Transverse colon (tissue), 4 donors: ENCODE measurements around the gene MEIS2. TPM values are rescaled to one million over a fixed set of nuclear protein-coding genes. Genes with fewer than 3 reads are reported as not detected.

Source experiments
- DNase-seq: peaks from one replicate; pipeline ENCODE4 v3.0.0-alpha.2; 2019
- H3K27ac ChIP-seq, 4 donors: fragments of 200-600 bp; sonication (generic); 2 replicates each; pipeline ENCODE4 v1.5.1; 2016 to 2018; ENCODE audit warnings: inconsistent platforms in 4 of 4
- H3K27me3 ChIP-seq: fragments of 200-600 bp; sonication (generic); 2 replicates; pipeline ENCODE4 v1.5.1; 2017; ENCODE audit warnings: inconsistent platforms
- H3K36me3 ChIP-seq, 4 donors: fragments of 200-600 bp; sonication (generic); 2 replicates each; pipeline ENCODE4 v1.5.1; 2017 to 2019; ENCODE audit warnings: inconsistent platforms in 4 of 4
- H3K4me1 ChIP-seq, 4 donors: fragments of 200-600 bp; sonication (generic); 2 replicates each; pipeline ENCODE4 v1.5.1; 2017 to 2020; ENCODE audit warnings: inconsistent platforms in 4 of 4
- H3K4me3 ChIP-seq, 4 donors: fragments of 200-600 bp; sonication (generic); 1 replicate in 1 of 4; 2 replicates in 3 of 4; pipeline versions ENCODE4 v1.5.1 to v1.6.1; 2017 to 2019; ENCODE audit warnings: inconsistent platforms in 4 of 4
- H3K9me3 ChIP-seq, 2 donors: fragments of 200-600 bp; sonication (generic); 2 replicates each; pipeline ENCODE4 v1.5.1; 2017 to 2019; ENCODE audit warnings: inconsistent platforms in 2 of 2
- EP300 ChIP-seq: sonication (generic); formaldehyde crosslinking; IDR thresholded peaks from one replicate; pipeline ENCODE4 v1.6.1; 2017; ENCODE audit warnings: antibody characterized with exemption, low read depth
- POLR2A ChIP-seq: fragments of 450-650 bp; IDR thresholded peaks from one replicate; pipeline ENCODE4 v1.6.1; 2016; ENCODE audit warnings: antibody characterized with exemption, mild to moderate bottlenecking, moderate library complexity
- POLR2AphosphoS5 ChIP-seq, 3 donors: sonication (generic); formaldehyde crosslinking; IDR thresholded peaks; one replicate each; pipeline ENCODE4 v1.6.1; 2016; ENCODE audit warnings: antibody characterized with exemption in 3 of 3
- WGBS, 2 donors: methylation state at CpG; one replicate each; pipeline ENCODE4 v1.1.5; 2018; ENCODE audit warnings: low coverage in 1 of 2; 5-methylcytosine and 5-hydroxymethylcytosine counted together
- in situ Hi-C, 4 donors: fragments of 200-750 bp; cut with MboI; loops; one replicate each; pipeline versions ENCODE4 v1.15.0 to v1.15.1; 2017; ENCODE audit warnings: low sequenced_read_pairs in 3 of 4, low pct_ligation_motif_present in 1 of 4, low pct_unique_long_range_greater_than_20kb in 1 of 4
- intact Hi-C: fragments of 100-400 bp; cut with DNase I; formaldehyde crosslinking; loops from one replicate; pipeline ENCODE4 v1.15.1; 2023; ENCODE audit warnings: low total_unique reads
- total RNA-seq, 4 donors: library from RNA; depleted of rRNA; stranded (reverse); fragments of >200 nt; gene quantifications; one replicate each; pipeline ENCODE4 v1.1.0, GENCODE V29; 2016
- TF ChIP-seq, protein P1 (sequence below), 5 experiments: fragments of 200-600 bp in 3 of 5; fragments of 450-650 bp in 2 of 5; sonication (generic) in 3 of 5; IDR thresholded peaks; 1 replicate in 2 of 5; 2 replicates in 3 of 5; pipeline ENCODE4 v1.5.1; 2016 to 2017; ENCODE audit warnings: antibody characterized with exemption in 5 of 5, inconsistent platforms in 3 of 5, mild to moderate bottlenecking in 2 of 5, moderate library complexity in 1 of 5

The MEIS2 gene
- total RNA-seq, 4 donors from 2014 or later: 16.5 to 43.4 (median 32.7) TPM

DNA sequence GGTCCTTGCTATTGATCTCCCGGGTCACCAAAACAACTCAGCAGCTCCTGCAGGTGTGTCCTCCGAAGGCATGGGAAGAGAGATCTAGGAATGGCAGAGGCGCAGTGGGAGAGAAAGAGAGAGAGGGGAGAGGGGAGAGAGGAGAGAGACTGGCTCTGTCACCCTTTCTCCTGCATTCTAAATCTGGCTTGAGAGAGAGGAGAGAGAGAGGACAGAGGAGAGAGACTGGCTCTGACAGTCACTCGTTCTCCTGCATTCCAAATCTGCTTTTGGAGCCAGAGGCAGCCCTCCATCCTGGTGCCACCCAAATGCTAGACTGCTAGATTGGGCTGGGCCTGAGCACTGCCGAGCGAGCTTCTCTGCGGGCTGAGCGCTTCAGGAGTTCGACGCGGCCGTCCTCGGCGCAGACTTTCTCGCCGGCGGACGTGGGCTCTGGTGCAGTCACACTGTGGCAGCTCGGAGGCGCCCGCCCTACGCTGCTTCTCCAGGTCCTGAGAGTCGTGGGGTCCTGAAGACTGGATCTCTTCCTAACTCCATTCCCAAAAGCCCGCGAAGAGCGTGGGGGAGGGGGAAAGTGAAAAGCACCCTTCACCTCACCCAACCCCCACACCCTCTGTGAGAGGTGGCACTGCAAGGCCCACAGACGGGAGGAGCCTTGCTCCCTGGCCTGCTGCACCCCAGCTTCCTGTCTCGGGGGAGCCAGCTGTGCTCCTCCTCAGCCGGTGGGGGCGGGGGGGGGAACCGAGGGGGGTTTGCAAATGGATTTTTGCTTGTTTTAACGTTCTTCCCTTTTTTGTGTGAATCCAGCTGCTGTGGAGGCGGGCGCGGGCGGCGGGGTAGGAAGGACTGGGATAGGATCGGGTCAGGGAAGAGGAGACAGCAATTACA lies 222.3 kb downstream of the MEIS2 start:
- 28 to 43% methylated on average over 8 to 38 of the region's 38 CpGs for WGBS, 2 donors
- in situ Hi-C loops: loop anchor here in 3 of 4 donors (25.0 kb wide), 2 partner anchors 234 to 1009 kb away; partner anchors contain the start of gene MEIS2 (in 1 of the 3)
- H3K27me3 ChIP-seq: peaks cover 87% of the 10 kb centered on the region
- no peak overlapping the region for H3K27ac ChIP-seq
- peaks cover 0 to 14% (median 0%) of the 10 kb centered on the region in 4 donors for H3K4me1 ChIP-seq
- intact Hi-C loops: no loop called here
- TF ChIP-seq EP300 (no peak), POLR2AphosphoS5 (IDR thresholded peaks at IDR 0.05) (no peak), POLR2A (no peak)
- TF ChIP-seq, protein P1, sequence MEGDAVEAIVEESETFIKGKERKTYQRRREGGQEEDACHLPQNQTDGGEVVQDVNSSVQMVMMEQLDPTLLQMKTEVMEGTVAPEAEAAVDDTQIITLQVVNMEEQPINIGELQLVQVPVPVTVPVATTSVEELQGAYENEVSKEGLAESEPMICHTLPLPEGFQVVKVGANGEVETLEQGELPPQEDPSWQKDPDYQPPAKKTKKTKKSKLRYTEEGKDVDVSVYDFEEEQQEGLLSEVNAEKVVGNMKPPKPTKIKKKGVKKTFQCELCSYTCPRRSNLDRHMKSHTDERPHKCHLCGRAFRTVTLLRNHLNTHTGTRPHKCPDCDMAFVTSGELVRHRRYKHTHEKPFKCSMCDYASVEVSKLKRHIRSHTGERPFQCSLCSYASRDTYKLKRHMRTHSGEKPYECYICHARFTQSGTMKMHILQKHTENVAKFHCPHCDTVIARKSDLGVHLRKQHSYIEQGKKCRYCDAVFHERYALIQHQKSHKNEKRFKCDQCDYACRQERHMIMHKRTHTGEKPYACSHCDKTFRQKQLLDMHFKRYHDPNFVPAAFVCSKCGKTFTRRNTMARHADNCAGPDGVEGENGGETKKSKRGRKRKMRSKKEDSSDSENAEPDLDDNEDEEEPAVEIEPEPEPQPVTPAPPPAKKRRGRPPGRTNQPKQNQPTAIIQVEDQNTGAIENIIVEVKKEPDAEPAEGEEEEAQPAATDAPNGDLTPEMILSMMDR (IDR thresholded peaks at IDR 0.05): no peak
- DNase-seq: no peak
- no peak overlapping the region for H3K4me3 ChIP-seq
- H3K36me3 ChIP-seq: no peaks in the 10 kb centered on the region
- H3K9me3 ChIP-seq: no peaks in the 10 kb centered on the region

DNA sequence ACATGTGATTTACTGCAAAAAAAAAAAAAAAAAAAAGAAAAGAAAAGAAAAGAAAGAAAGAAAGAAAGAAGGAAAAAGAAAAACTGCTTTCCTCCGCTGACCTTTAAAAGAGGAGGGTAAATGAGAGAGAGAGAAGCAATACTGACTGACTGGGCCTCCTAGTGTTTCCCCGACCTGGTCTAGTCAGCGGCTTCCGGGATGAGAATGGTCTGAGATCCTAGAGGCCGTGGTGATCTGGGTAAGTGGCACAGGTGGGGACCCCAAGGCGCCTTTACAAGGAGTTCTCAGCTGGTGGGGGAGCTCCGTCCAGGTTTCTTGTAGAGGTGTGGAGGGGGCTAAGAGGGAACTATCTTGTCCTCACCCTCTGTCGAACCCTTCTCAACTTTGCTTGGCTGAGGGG lies 223.1 kb downstream of the MEIS2 start:
- intact Hi-C loops (no loop called here), in situ Hi-C loops (loop anchor here in 3 of 4 donors (25.0 kb wide), 2 partner anchors 235 to 1010 kb away; partner anchors contain the start of gene MEIS2 (in 1 of the 3))
- Histone ChIP-seq H3K27me3 (peaks cover 82% of the 10 kb centered on the region), H3K27ac (no peak overlapping the region), H3K36me3 (no peaks in the 10 kb centered on the region), H3K4me1 (peaks cover 0 to 9% (median 0%) of the 10 kb centered on the region in 4 donors), H3K9me3 (no peaks in the 10 kb centered on the region), H3K4me3 (no peak overlapping the region)
- DNase-seq: no peak
- WGBS, 2 donors: 63 to 64% methylated on average over 5 to 8 of the region's 8 CpGs
- TF ChIP-seq, protein P1 (IDR thresholded peaks at IDR 0.05): no peak
- TF ChIP-seq POLR2AphosphoS5 (IDR thresholded peaks at IDR 0.05) (no peak), EP300 (no peak), POLR2A (no peak)

DNA sequence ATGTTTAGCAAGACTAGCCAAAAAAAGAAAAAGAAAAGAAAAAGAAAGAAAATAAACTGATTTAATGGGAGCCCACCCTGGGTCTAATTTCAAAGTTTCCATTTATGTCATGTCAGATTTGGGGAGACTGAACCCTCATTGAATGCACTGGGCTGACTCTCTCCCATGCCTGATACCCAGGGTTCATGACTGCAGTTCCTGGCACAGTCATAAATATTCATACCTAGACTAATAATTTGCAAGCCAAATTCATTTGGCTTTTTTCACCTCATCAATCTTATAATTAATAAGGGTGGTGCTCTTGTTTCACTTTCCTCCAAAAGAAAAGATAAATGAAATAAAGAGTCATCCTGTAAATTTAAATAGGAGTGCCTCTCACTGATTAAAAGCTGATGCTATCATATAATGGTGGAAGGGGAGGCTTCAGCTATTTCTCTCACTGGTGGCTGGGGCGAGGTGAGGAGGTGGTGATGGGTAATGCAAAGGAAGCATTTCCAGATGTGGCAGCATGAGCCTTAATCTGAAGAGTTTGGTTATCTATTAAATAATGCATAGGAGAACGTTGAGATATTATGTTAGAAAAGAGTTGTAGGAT lies 224.5 kb downstream of the MEIS2 start:
- no peak for DNase-seq
- intact Hi-C loops: no loop called here
- in situ Hi-C loops: loop anchor here in 3 of 4 donors (25.0 kb wide), 2 partner anchors 236 to 1011 kb away; partner anchors contain the start of gene MEIS2 (in 1 of the 3)
- peaks cover 0 to 9% (median 0%) of the 10 kb centered on the region in 4 donors for H3K4me1 ChIP-seq
- no peak overlapping the region for H3K27ac ChIP-seq
- 34 to 42% methylated on average over 2 of the region's 2 CpGs for WGBS, 2 donors
- peaks cover 69% of the 10 kb centered on the region for H3K27me3 ChIP-seq
- H3K4me3 ChIP-seq: no peak overlapping the region
- no peaks in the 10 kb centered on the region for H3K9me3 ChIP-seq
- H3K36me3 ChIP-seq: no peaks in the 10 kb centered on the region
- no peak for TF ChIP-seq EP300
- TF ChIP-seq, protein P1 (IDR thresholded peaks at IDR 0.05): no peak
- no peak for TF ChIP-seq POLR2A
- TF ChIP-seq POLR2AphosphoS5 (IDR thresholded peaks at IDR 0.05): no peak

DNA sequence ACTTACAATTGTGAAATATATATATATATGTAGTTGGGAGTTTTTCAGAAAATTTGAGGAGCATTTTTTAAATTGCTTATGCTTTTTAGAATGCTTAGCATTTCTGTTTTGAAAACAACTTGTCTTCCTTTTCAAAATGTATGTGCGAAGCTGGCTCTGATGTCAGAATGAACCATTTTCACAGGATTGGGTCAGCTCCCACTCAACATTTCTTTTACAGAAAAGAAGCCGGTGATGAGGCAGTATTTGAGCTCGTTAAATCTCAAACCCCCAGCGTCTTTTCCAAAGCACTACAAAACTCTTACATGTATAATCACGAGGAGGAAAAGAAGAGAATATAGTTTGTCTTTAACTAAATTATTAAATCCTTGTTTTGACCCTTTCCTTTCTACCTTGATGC lies 225.4 kb downstream of the MEIS2 start:
- DNase-seq: no peak
- intact Hi-C loops (no loop called here), in situ Hi-C loops (loop anchor here in 3 of 4 donors (25.0 kb wide), 2 partner anchors 237 to 1012 kb away; partner anchors contain the start of gene MEIS2 (in 1 of the 3))
- no peak overlapping the region for H3K27ac ChIP-seq
- H3K9me3 ChIP-seq: no peaks in the 10 kb centered on the region
- H3K4me1 ChIP-seq: peaks cover 0 to 4% (median 0%) of the 10 kb centered on the region in 4 donors
- no peak overlapping the region for H3K4me3 ChIP-seq
- TF ChIP-seq POLR2A (no peak), EP300 (no peak), POLR2AphosphoS5 (IDR thresholded peaks at IDR 0.05) (no peak)
- TF ChIP-seq, protein P1 (IDR thresholded peaks at IDR 0.05): no peak
- peaks cover 60% of the 10 kb centered on the region for H3K27me3 ChIP-seq
- no peaks in the 10 kb centered on the region for H3K36me3 ChIP-seq
- 49 to 69% methylated on average over 5 of the region's 5 CpGs for WGBS, 2 donors
